Measurements from ENCODE around the gene DFFA. TPM values are rescaled to one million over a fixed set of nuclear protein-coding genes. Genes with fewer than 3 reads are reported as not detected.

DFFA gene
- 56.1 and 62.6 TPM in 2 replicates for total RNA-seq (2012; rRNA removed)
- polyA plus RNA-seq (2012; rRNA removed) = 25.3 and 28.1 TPM in 2 replicates
- 15.5 and 19.7 TPM in 2 replicates for polyA plus RNA-seq (2012; cell fraction: cytosol; rRNA removed)
- 8.5 and 12.8 TPM in 2 replicates for polyA plus RNA-seq (2012; cell fraction: nucleus; rRNA removed; ENCODE audit: low replicate concordance)
- percentile 73 among the genes with signal in this experiment for Bru-seq, nascent RNA
- BruChase-seq, experiment 1, labeled RNA remaining after a 6-hour chase = percentile 94 among the genes with signal in this experiment
- percentile 85 among the genes with signal in this experiment for BruChase-seq, experiment 2, labeled RNA remaining after a 2-hour chase
- long read RNA-seq, full-length matches to known transcripts = 41 of 58 reads
- long read RNA-seq, partial matches to known transcripts = 3 of 58 reads
- long read RNA-seq, other reads (novel, unspliced or antisense) = 14 of 58 reads

- dilution Hi-C loops (cut with HindIII; ENCODE audit: low sequenced_read_pairs, unreplicated experiment) = no loop called here
- no peak for TF ChIP-seq ELK1 (IDR thresholded peaks at IDR 0.05; ENCODE audit: borderline replicate concordance, low read depth, low read length)
- TF ChIP-seq MAFK (IDR thresholded peaks at IDR 0.05; ENCODE audit: low read depth, low read length) = no peak
- no peak for TF ChIP-seq POLR2A (IDR thresholded peaks at IDR 0.05; ENCODE audit: low read depth, low read length)
- peak; percentile 22 for TF ChIP-seq RCOR1 (IDR thresholded peaks at IDR 0.05; ENCODE audit: insufficient replicate concordance, low read length)
- no peak for TF ChIP-seq RFX5 (IDR thresholded peaks at IDR 0.05; ENCODE audit: low read depth, low read length)
- no peak for TF ChIP-seq CEBPB (IDR thresholded peaks at IDR 0.05; ENCODE audit: low read depth, low read length)
- TF ChIP-seq, protein P1, sequence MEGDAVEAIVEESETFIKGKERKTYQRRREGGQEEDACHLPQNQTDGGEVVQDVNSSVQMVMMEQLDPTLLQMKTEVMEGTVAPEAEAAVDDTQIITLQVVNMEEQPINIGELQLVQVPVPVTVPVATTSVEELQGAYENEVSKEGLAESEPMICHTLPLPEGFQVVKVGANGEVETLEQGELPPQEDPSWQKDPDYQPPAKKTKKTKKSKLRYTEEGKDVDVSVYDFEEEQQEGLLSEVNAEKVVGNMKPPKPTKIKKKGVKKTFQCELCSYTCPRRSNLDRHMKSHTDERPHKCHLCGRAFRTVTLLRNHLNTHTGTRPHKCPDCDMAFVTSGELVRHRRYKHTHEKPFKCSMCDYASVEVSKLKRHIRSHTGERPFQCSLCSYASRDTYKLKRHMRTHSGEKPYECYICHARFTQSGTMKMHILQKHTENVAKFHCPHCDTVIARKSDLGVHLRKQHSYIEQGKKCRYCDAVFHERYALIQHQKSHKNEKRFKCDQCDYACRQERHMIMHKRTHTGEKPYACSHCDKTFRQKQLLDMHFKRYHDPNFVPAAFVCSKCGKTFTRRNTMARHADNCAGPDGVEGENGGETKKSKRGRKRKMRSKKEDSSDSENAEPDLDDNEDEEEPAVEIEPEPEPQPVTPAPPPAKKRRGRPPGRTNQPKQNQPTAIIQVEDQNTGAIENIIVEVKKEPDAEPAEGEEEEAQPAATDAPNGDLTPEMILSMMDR (conservative IDR thresholded peaks at IDR 0.05; ENCODE audit: low read depth, low read length) = no peak
- TF ChIP-seq BHLHE40 (IDR thresholded peaks at IDR 0.05; ENCODE audit: low read depth, low read length) = peak; percentile 97
- TF ChIP-seq, protein P2, sequence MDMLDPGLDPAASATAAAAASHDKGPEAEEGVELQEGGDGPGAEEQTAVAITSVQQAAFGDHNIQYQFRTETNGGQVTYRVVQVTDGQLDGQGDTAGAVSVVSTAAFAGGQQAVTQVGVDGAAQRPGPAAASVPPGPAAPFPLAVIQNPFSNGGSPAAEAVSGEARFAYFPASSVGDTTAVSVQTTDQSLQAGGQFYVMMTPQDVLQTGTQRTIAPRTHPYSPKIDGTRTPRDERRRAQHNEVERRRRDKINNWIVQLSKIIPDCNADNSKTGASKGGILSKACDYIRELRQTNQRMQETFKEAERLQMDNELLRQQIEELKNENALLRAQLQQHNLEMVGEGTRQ (IDR thresholded peaks at IDR 0.05; ENCODE audit: low read depth, low read length) = peak; percentile 99
- no peak for TF ChIP-seq RAD21 (IDR thresholded peaks at IDR 0.05; ENCODE audit: low read length)
- TF ChIP-seq NFE2L2 (IDR thresholded peaks at IDR 0.05; ENCODE audit: low read depth, low read length) = no peak
Measured at GRCh38 chr1:10472220-10473144, at the start of gene DFFA. DFFA (minus strand) TSS chr1:10472529; CDS start chr1:10472458, 71 bp downstream.

More at GRCh38 chr1:10472220-10473144, at the start of gene DFFA:
- no TSS peak for BruUV-seq (replicated peaks)
- H2BK15ac ChIP-seq (ENCODE audit: low read depth, low read length) = no peak within 1 kb of the TSS
- H4K5ac ChIP-seq (ENCODE audit: low read depth, low read length) = peak within 1 kb of the TSS; percentile 44; the same call in 1 of the 2 replicates
- peak within 1 kb of the TSS; percentile 52; the same call in 1 of the 2 replicates for H2AK5ac ChIP-seq (ENCODE audit: low read depth, low read length)
- no peaks in the 10 kb centered on the region; the same call in 1 of the 2 replicates for H3K4me1 ChIP-seq (ENCODE audit: control insufficient read depth, insufficient read depth, low read length)
- peak within 1 kb of the TSS; percentile 7 for H3K56ac ChIP-seq (ENCODE audit: extremely low read depth, insufficient read depth, low read length)
- no peaks in the 10 kb centered on the region; the same call in 1 of the 2 replicates for H3K9me1 ChIP-seq (ENCODE audit: insufficient read depth, low read length)
- peak within 1 kb of the TSS; percentile 25 for H3K23ac ChIP-seq (ENCODE audit: low read depth, low read length)
- peak within 1 kb of the TSS; percentile 11 for H2BK5ac ChIP-seq (ENCODE audit: low read depth, low read length, poor library complexity, severe bottlenecking)
- 1% methylated on average over 31 of the region's 59 CpGs; no CpG with 5 or more reads in 1 of the 2 experiments for WGBS, 2 experiments (ENCODE audit: extremely low coverage in 2 of 2, insufficient read length in 1 of 2)
- no peak within 1 kb of the TSS for H3K18ac ChIP-seq (ENCODE audit: low read depth, low read length)
- H3K4ac ChIP-seq (ENCODE audit: low read depth, low read length) = peak within 1 kb of the TSS; percentile 59
- H3K27ac ChIP-seq (ENCODE audit: insufficient read depth, low read length) = peak within 1 kb of the TSS; percentile 41
- peak within 1 kb of the TSS; percentile 95 for H2AFZ ChIP-seq (replicated peaks; ENCODE audit: low read length, poor library complexity)
- DNase-seq = peak; percentile 96
- H3K14ac ChIP-seq (replicated peaks; ENCODE audit: low read depth, low read length) = peak within 1 kb of the TSS; percentile 67
- H4K20me1 ChIP-seq (ENCODE audit: insufficient read depth, low read length) = no peaks in the 10 kb centered on the region
- CTCF ChIA-PET = no interaction called here
- H2BK20ac ChIP-seq (ENCODE audit: low read depth, low read length) = no peak within 1 kb of the TSS
- no peaks in the 10 kb centered on the region for H3K9me3 ChIP-seq (ENCODE audit: control insufficient read depth, insufficient read depth, low read length)
- H3K4me2 ChIP-seq (ENCODE audit: low read depth, low read length) = peak within 1 kb of the TSS; percentile 97
- no peaks in the 10 kb centered on the region for H3K27me3 ChIP-seq (ENCODE audit: control insufficient read depth, insufficient read depth, low read length)
- in situ Hi-C loops (cut with MboI; ENCODE audit: low sequenced_read_pairs) = no loop called here
- H2AK9ac ChIP-seq (replicated peaks; ENCODE audit: low read depth, low read length, poor library complexity) = peak within 1 kb of the TSS; percentile 37
- H3K79me1 ChIP-seq (ENCODE audit: low read depth in 1 of 2, low read length in 2 of 2) = peaks cover 13 to 34% of the 10 kb centered on the region in 2 experiments
- POLR2A ChIA-PET (ENCODE audit: unreplicated experiment) = interaction anchor here (0.5 to 0.6 kb wide), 2 partner anchors 13 to 1509 kb away, joined by 6 to 14 read pairs; no protein-coding TSS in a partner anchor
- H3K4me3 ChIP-seq (ENCODE audit: insufficient read depth, low read depth, low read length) = peak within 1 kb of the TSS; percentile 78
- peak; percentile 84 for ATAC-seq (ENCODE audit: low read depth)
- peak within 1 kb of the TSS; percentile 5; the same call in 1 of the 2 replicates for H4K91ac ChIP-seq (ENCODE audit: insufficient read depth, low read depth, low read length)
- H3K36me3 ChIP-seq (ENCODE audit: control insufficient read depth, insufficient read depth, low read length) = peaks cover 8% of the 10 kb centered on the region
- H2BK120ac ChIP-seq (ENCODE audit: low read depth, low read length) = no peak within 1 kb of the TSS
- peak within 1 kb of the TSS; percentile 63 to 72 for H4K8ac ChIP-seq (ENCODE audit: low read depth in 2 of 2, low read length in 2 of 2)
- peak within 1 kb of the TSS; percentile 79 for H3K9ac ChIP-seq (ENCODE audit: low read depth, low read length)
- intact Hi-C loops (cut with micrococcal nuclease) = no loop called here
